ENCODE measurements around the gene DIDO1. TPM values are rescaled to one million over a fixed set of nuclear protein-coding genes. Genes with fewer than 3 reads are reported as not detected.

The DIDO1 gene
- total and polyA plus RNA-seq, 2 of the 13 experiments (the other 11 are each of a cell fraction or from before 2014, with no cell fraction given): 75.0 to 75.1 TPM

- peaks cover 99% of the 10 kb centered on the region for H3K79me2 ChIP-seq (ENCODE audit: insufficient read depth, low read length)
- no peak overlapping the region for H2AFZ ChIP-seq (ENCODE audit: low read length)
- H3K4me2 ChIP-seq (ENCODE audit: low read depth, low read length): peak overlapping the region; percentile 89
- H3K36me3 ChIP-seq (replicated peaks in 1 of 2; ENCODE audit: control insufficient read depth in 1 of 2, insufficient read depth in 2 of 2, low read length in 2 of 2): peaks cover 1 to 10% of the 10 kb centered on the region in 2 experiments; a peak in 2 of 5 replicates
- POLR2A ChIA-PET: interaction anchor here (1.4 to 6.4 kb wide), 5 partner anchors 9 to 45 kb away, joined by 4 to 118 read pairs (median 18); partner anchors contain the start of genes GID8 and SLC17A9
- no peak for DNase-seq (ENCODE audit: low spot score)
- peak overlapping the region; percentile 87 to 99 (median 97) for H3K4me3 ChIP-seq (replicated peaks in 1 of 3; ENCODE audit: insufficient read depth in 1 of 3, low read depth in 2 of 3, low read length in 3 of 3)
- CTCF ChIA-PET (ENCODE audit: low intra/inter-chr PET ratio, low total read pairs): interaction anchor here (2.0 kb wide), 1 partner anchor 25 kb away, joined by 6 read pairs; no protein-coding TSS in a partner anchor
- peak overlapping the region; percentile 90 for H3K27ac ChIP-seq (ENCODE audit: extremely low read length, insufficient read depth, low read length)
- peaks cover 64% of the 10 kb centered on the region for H4K20me1 ChIP-seq (ENCODE audit: insufficient read depth, low read length)
- no peak; the same call in 2 of the 3 replicates for ATAC-seq
- intact Hi-C loops (cut with micrococcal nuclease; ENCODE audit: unreplicated experiment): loop anchor here (2.0 kb wide), 1 partner anchor 29 kb away; no protein-coding TSS in a partner anchor
- H3K9me3 ChIP-seq (ENCODE audit: low read length): no peaks in the 10 kb centered on the region
- BruUV-seq (replicated peaks): no TSS peak
- peaks cover 0 to 5% of the 10 kb centered on the region in 2 experiments; a peak in 1 of 5 replicates for H3K27me3 ChIP-seq (ENCODE audit: control insufficient read depth in 1 of 2, insufficient read depth in 2 of 2, low read length in 2 of 2)
- peak overlapping the region; percentile 98 for H3K9ac ChIP-seq (ENCODE audit: insufficient read depth, low read depth, low read length)
- no peak for FAIRE-seq
- in situ Hi-C loops (cut with HindIII; ENCODE audit: extremely low pct_ligation_motif_present, low pct_unique_long_range_greater_than_20kb): no loop called here
- 1% methylated on average over 63 of the region's 63 CpGs for WGBS (ENCODE audit: low lambda C conversion rate)
- H3K4me1 ChIP-seq (ENCODE audit: insufficient read depth, low read length): peaks cover 63% of the 10 kb centered on the region
- TF ChIP-seq ZNF20 (CRISPR knock-in tag; IDR thresholded peaks at IDR 0.05) (no peak), NFAT5 (CRISPR knock-in tag; IDR thresholded peaks at IDR 0.05) (peak; percentile 69; the same call in 1 of the 2 replicates), ZBTB46 (CRISPR knock-in tag; IDR thresholded peaks at IDR 0.05; ENCODE audit: borderline replicate concordance) (peak; percentile 82), SP1 (IDR thresholded peaks at IDR 0.05) (no peak), SP1 (CRISPR knock-in tag; IDR thresholded peaks at IDR 0.05) (no peak), ZNF263 (CRISPR knock-in tag; IDR thresholded peaks at IDR 0.05) (no peak), GFI1 (CRISPR knock-in tag; IDR thresholded peaks at IDR 0.05; ENCODE audit: borderline replicate concordance) (0 out of 2 replicates have a peak, but pooled peaks have one; percentile 55), HOXA3 (CRISPR knock-in tag; IDR thresholded peaks at IDR 0.05) (no peak), RARA (CRISPR knock-in tag; IDR thresholded peaks at IDR 0.05) (no peak), CSRNP1 (CRISPR knock-in tag; IDR thresholded peaks at IDR 0.05) (no peak), FOSL2 (CRISPR knock-in tag; IDR thresholded peaks at IDR 0.05) (no peak), ZUFSP (CRISPR knock-in tag; IDR thresholded peaks at IDR 0.05; ENCODE audit: borderline replicate concordance) (no peak), RXRA (CRISPR knock-in tag; IDR thresholded peaks at IDR 0.05) (peak; percentile 23; the same call in 1 of the 2 replicates)
Observed at GRCh38 chr20:62925420-62926228, 681 bp downstream of the DIDO1 start.

Data from HepG2 (cell line).